ENCODE measurements around the gene ST3GAL3. TPM values are rescaled to one million over a fixed set of nuclear protein-coding genes. Genes with fewer than 3 reads are reported as not detected.

ST3GAL3 gene
- total and polyA plus RNA-seq, 2 of the 13 experiments (the other 11 are each of a cell fraction or from before 2014, with no cell fraction given): 5.1 to 8.1 TPM

DNA sequence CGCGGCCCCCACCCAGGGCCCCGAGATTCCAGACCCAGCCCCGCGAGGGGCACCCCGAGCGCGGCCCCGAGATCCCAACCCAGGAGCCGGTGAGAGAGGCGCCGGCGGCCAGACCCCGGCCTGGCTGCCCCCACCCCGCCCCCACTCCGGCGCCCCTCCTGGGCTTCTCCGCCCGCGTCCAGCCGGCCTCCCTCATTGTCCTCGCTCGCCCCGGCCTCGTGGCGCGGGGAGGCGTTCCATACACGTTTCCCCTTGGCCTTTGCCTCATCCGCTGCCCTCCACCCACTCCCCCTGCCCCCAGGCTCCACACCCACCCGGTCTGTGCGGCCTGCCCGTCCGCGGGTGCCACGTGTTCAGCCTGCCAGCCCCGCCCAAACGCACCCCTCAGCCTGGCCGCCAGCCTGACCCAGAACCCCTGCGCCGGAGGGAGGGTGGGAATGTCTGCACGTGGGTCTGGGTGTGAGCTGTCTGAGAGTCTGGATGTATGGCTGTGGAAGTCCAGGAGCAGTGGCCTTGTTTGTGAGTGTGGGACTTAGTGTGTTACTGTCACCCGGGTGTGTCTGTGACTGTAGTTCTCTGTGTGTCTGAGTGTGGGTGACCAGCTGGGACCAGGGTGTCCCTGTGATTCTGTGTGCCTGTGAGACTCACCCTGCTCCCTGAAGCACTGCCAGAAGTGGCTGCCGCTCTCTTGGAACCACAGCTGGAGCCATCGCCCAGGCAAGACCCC lies 272.4 kb downstream of the ST3GAL3 start (continued):
- TF ChIP-seq KMT2A (CRISPR knock-in tag; IDR thresholded peaks at IDR 0.05) (no peak), ZNF138 (CRISPR knock-in tag; IDR thresholded peaks at IDR 0.05; ENCODE audit: low read depth) (no peak), KMT2B (CRISPR knock-in tag; IDR thresholded peaks at IDR 0.05) (peak; percentile 49; the same call in 1 of the 2 replicates), ZNF460 (CRISPR knock-in tag; IDR thresholded peaks at IDR 0.05; ENCODE audit: borderline replicate concordance) (no peak; the same call in 1 of the 2 replicates), HNRNPL (IDR thresholded peaks at IDR 0.05; ENCODE audit: low read depth, low read length) (peak; percentile 82; the same call in 1 of the 2 replicates), IRX3 (CRISPR knock-in tag; IDR thresholded peaks at IDR 0.05; ENCODE audit: borderline replicate concordance, low read depth) (no peak), JUNB (CRISPR knock-in tag; IDR thresholded peaks at IDR 0.05; ENCODE audit: borderline replicate concordance) (no peak), NCOA5 (CRISPR knock-in tag; IDR thresholded peaks at IDR 0.05) (no peak), SALL1 (CRISPR knock-in tag; IDR thresholded peaks at IDR 0.05) (peak; percentile 81), PRDM10 (CRISPR knock-in tag; IDR thresholded peaks at IDR 0.05; ENCODE audit: low read depth) (no peak), LCORL (IDR thresholded peaks at IDR 0.05) (no peak), LCORL (CRISPR knock-in tag; IDR thresholded peaks at IDR 0.05) (no peak), ZNF615 (CRISPR knock-in tag; IDR thresholded peaks at IDR 0.05; ENCODE audit: borderline replicate concordance) (no peak)
- TF ChIP-seq, protein P1, sequence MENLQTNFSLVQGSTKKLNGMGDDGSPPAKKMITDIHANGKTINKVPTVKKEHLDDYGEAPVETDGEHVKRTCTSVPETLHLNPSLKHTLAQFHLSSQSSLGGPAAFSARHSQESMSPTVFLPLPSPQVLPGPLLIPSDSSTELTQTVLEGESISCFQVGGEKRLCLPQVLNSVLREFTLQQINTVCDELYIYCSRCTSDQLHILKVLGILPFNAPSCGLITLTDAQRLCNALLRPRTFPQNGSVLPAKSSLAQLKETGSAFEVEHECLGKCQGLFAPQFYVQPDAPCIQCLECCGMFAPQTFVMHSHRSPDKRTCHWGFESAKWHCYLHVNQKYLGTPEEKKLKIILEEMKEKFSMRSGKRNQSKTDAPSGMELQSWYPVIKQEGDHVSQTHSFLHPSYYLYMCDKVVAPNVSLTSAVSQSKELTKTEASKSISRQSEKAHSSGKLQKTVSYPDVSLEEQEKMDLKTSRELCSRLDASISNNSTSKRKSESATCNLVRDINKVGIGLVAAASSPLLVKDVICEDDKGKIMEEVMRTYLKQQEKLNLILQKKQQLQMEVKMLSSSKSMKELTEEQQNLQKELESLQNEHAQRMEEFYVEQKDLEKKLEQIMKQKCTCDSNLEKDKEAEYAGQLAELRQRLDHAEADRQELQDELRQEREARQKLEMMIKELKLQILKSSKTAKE (CRISPR knock-in tag; IDR thresholded peaks at IDR 0.05; ENCODE audit: borderline replicate concordance): no peak
- TF ChIP-seq, protein P2, sequence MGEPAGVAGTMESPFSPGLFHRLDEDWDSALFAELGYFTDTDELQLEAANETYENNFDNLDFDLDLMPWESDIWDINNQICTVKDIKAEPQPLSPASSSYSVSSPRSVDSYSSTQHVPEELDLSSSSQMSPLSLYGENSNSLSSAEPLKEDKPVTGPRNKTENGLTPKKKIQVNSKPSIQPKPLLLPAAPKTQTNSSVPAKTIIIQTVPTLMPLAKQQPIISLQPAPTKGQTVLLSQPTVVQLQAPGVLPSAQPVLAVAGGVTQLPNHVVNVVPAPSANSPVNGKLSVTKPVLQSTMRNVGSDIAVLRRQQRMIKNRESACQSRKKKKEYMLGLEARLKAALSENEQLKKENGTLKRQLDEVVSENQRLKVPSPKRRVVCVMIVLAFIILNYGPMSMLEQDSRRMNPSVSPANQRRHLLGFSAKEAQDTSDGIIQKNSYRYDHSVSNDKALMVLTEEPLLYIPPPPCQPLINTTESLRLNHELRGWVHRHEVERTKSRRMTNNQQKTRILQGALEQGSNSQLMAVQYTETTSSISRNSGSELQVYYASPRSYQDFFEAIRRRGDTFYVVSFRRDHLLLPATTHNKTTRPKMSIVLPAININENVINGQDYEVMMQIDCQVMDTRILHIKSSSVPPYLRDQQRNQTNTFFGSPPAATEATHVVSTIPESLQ (CRISPR knock-in tag; conservative IDR thresholded peaks at IDR 0.05): no peak
- TF ChIP-seq, protein P3, sequence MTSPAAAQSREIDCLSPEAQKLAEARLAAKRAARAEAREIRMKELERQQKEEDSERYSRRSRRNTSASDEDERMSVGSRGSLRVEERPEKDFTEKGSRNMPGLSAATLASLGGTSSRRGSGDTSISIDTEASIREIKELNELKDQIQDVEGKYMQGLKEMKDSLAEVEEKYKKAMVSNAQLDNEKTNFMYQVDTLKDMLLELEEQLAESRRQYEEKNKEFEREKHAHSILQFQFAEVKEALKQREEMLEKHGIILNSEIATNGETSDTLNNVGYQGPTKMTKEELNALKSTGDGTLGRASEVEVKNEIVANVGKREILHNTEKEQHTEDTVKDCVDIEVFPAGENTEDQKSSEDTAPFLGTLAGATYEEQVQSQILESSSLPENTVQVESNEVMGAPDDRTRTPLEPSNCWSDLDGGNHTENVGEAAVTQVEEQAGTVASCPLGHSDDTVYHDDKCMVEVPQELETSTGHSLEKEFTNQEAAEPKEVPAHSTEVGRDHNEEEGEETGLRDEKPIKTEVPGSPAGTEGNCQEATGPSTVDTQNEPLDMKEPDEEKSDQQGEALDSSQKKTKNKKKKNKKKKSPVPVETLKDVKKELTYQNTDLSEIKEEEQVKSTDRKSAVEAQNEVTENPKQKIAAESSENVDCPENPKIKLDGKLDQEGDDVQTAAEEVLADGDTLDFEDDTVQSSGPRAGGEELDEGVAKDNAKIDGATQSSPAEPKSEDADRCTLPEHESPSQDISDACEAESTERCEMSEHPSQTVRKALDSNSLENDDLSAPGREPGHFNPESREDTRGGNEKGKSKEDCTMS (CRISPR knock-in tag; conservative IDR thresholded peaks at IDR 0.05): no peak
- TF ChIP-seq, protein P4, sequence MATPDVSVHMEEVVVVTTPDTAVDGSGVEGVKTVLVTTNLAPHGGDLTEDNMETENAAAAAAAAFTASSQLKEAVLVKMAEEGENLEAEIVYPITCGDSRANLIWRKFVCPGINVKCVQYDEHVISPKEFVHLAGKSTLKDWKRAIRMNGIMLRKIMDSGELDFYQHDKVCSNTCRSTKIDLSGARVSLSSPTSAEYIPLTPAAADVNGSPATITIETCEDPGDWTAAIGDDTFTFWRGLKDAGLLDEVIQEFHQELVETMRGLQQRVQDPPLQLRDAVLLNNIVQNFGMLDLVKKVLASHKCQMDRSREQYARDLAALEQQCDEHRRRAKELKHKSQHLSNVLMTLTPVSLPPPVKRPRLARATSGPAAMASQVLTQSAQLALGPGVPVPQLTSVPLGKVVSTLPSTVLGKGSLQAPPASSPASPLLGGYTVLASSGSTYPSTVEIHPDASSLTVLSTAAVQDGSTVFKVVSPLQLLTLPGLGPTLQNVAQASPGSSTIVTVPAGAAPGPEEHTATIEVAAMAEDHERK (CRISPR knock-in tag; IDR thresholded peaks at IDR 0.05; ENCODE audit: low read depth): no peak

Data from HepG2 (cell line).